H9 (cell line): ENCODE data around the gene PRDM11. TPM values are rescaled to one million over a fixed set of nuclear protein-coding genes. Genes with fewer than 3 reads are reported as not detected.

ENCODE experiments used
- DNase-seq: peaks from one replicate; pipeline ENCODE4 v3.0.0-alpha.2; 2017
- H2AFZ ChIP-seq: one replicate; pipeline ENCODE4 v1.6.1; 2013; ENCODE audit warnings: mild to moderate bottlenecking, low read length, control low read depth, moderate library complexity
- H2AK5ac ChIP-seq: 2 replicates; pipeline ENCODE4 v1.6.1; 2013; ENCODE audit warnings: low read length, control low read depth, mixed read lengths; ENCODE audit not compliant: insufficient read length
- H2BK120ac ChIP-seq: one replicate; pipeline ENCODE4 v1.6.1; 2013; ENCODE audit warnings: low read depth, mild to moderate bottlenecking, low read length, control low read depth, inconsistent platforms; ENCODE audit not compliant: poor library complexity, severe bottlenecking
- H2BK12ac ChIP-seq: 2 replicates; pipeline ENCODE4 v1.6.1; 2013; ENCODE audit warnings: low read length, control low read depth, mixed read lengths, low read depth; ENCODE audit not compliant: insufficient read length
- H2BK15ac ChIP-seq: 2 replicates; pipeline ENCODE4 v1.6.1; 2013; ENCODE audit warnings: low read depth, low read length, control low read depth
- H2BK20ac ChIP-seq: one replicate; pipeline ENCODE4 v1.6.1; 2013; ENCODE audit warnings: low read depth, mild to moderate bottlenecking, low read length, control low read depth, inconsistent platforms; ENCODE audit not compliant: poor library complexity, severe bottlenecking
- H2BK5ac ChIP-seq: 2 replicates; pipeline ENCODE4 v1.6.1; 2013; ENCODE audit warnings: low read length, control low read depth, mixed read lengths; ENCODE audit not compliant: insufficient read length
- H3K14ac ChIP-seq: 2 replicates; pipeline ENCODE4 v1.6.1; 2013; ENCODE audit warnings: low read length, control low read depth; ENCODE audit not compliant: insufficient read depth
- H3K18ac ChIP-seq: 2 replicates; pipeline ENCODE4 v1.6.1; 2013; ENCODE audit warnings: low read depth, mild to moderate bottlenecking, mixed read lengths, low read length, control low read depth; ENCODE audit not compliant: insufficient read length
- H3K23ac ChIP-seq: 2 replicates; pipeline ENCODE4 v1.6.1; 2013; ENCODE audit warnings: low read length, control low read depth, mixed read lengths, low read depth; ENCODE audit not compliant: insufficient read length
- H3K23me2 ChIP-seq: 2 replicates; pipeline ENCODE4 v1.6.1; 2013; ENCODE audit warnings: low read depth, mild to moderate bottlenecking, mixed read lengths, low read length, control low read depth; ENCODE audit not compliant: insufficient read length, poor library complexity, severe bottlenecking
- H3K27ac ChIP-seq: 2 replicates; pipeline ENCODE4 v1.5.1; 2013; ENCODE audit warnings: low read length, control low read depth, mixed read lengths, low read depth; ENCODE audit not compliant: insufficient read length
- H3K27me3 ChIP-seq: 2 replicates; pipeline ENCODE4 v1.6.1; 2013; ENCODE audit warnings: low read length, control low read depth, inconsistent platforms; ENCODE audit not compliant: insufficient read depth
- H3K4ac ChIP-seq: 2 replicates; pipeline ENCODE4 v1.6.1; 2013; ENCODE audit warnings: low read depth, mild to moderate bottlenecking, control low read depth, inconsistent platforms, low read length, moderate library complexity
- H3K4me1 ChIP-seq: 2 replicates; pipeline ENCODE4 v1.6.1; 2013; ENCODE audit warnings: low read length, control low read depth, inconsistent platforms; ENCODE audit not compliant: insufficient read depth
- H3K4me2 ChIP-seq: 2 replicates; pipeline ENCODE4 v1.6.1; 2013; ENCODE audit warnings: low read length, control low read depth, mixed read lengths; ENCODE audit not compliant: insufficient read length, insufficient read depth
- H3K56ac ChIP-seq: 2 replicates; pipeline ENCODE4 v1.6.1; 2013; ENCODE audit warnings: low read depth, mild to moderate bottlenecking, mixed read lengths, low read length, control low read depth; ENCODE audit not compliant: insufficient read length
- H3K79me1 ChIP-seq: 2 replicates; pipeline ENCODE4 v1.6.1; 2013; ENCODE audit warnings: low read depth, mild to moderate bottlenecking, moderate library complexity, low read length, control low read depth, inconsistent platforms; ENCODE audit not compliant: insufficient read depth, poor library complexity, severe bottlenecking
- H3K79me2 ChIP-seq: 2 replicates; pipeline ENCODE4 v1.6.1; 2013; ENCODE audit warnings: low read length, control low read depth, inconsistent platforms; ENCODE audit not compliant: insufficient read depth
- H3K9ac ChIP-seq: 2 replicates; pipeline ENCODE4 v1.6.1; 2013; ENCODE audit warnings: low read length, control low read depth, mixed read lengths; ENCODE audit not compliant: insufficient read length; ENCODE audit errors: extremely low read depth
- H3K9me3 ChIP-seq: one replicate; pipeline ENCODE4 v1.6.1; 2013; ENCODE audit warnings: low read depth, low read length, inconsistent platforms; ENCODE audit not compliant: control insufficient read depth
- H3T11ph ChIP-seq: one replicate; pipeline ENCODE4 v1.6.1; 2013; ENCODE audit warnings: mild to moderate bottlenecking, low read length, control low read depth, inconsistent platforms
- H4K20me1 ChIP-seq: one replicate; pipeline ENCODE4 v1.6.1; 2013; ENCODE audit not compliant: control insufficient read depth, insufficient read length, insufficient read depth
- H4K5ac ChIP-seq: 2 replicates; pipeline ENCODE4 v1.6.1; 2013; ENCODE audit warnings: low read depth, mild to moderate bottlenecking, mixed read lengths, low read length, control low read depth; ENCODE audit not compliant: insufficient read length
- H4K8ac ChIP-seq: replicated peaks from 2 replicates; pipeline ENCODE4 v1.6.1; 2013; ENCODE audit warnings: low read length, control low read depth, mixed read lengths, low read depth; ENCODE audit not compliant: insufficient read length
- H4K91ac ChIP-seq: 2 replicates; pipeline ENCODE4 v1.6.1; 2013; ENCODE audit warnings: low read depth, mild to moderate bottlenecking, moderate library complexity, mixed read lengths, low read length, control low read depth; ENCODE audit not compliant: insufficient read length
- H3K27ac Mint-ChIP-seq, 3 experiments: 2 replicates in 2 of 3; 3 replicates in 1 of 3; pipeline ENCODE4 v1.8.0; 2020 to 2021; ENCODE audit warnings: mixed read lengths in 3 of 3, mild to moderate bottlenecking in 1 of 3, moderate library complexity in 1 of 3
- H3K27me3 Mint-ChIP-seq: 2 replicates; pipeline ENCODE4 v1.8.0; 2021; ENCODE audit warnings: low read depth, mild to moderate bottlenecking, moderate library complexity, mixed read lengths
- H3K36me3 Mint-ChIP-seq, 3 experiments: 2 replicates in 2 of 3; 3 replicates in 1 of 3; pipeline ENCODE4 v1.8.0; 2020 to 2021; ENCODE audit warnings: low read depth in 3 of 3, mixed read lengths in 3 of 3; ENCODE audit not compliant: insufficient read depth in 1 of 3
- H3K4me1 Mint-ChIP-seq, 2 experiments: 2 replicates each; pipeline ENCODE4 v1.8.0; 2020; ENCODE audit warnings: mixed read lengths in 2 of 2
- H3K4me3 Mint-ChIP-seq, 2 experiments: 2 replicates in 1 of 2; 3 replicates in 1 of 2; pipeline ENCODE4 v1.8.0; 2020 to 2021; ENCODE audit warnings: mild to moderate bottlenecking in 2 of 2, mixed read lengths in 2 of 2, moderate library complexity in 1 of 2
- H3K9me3 Mint-ChIP-seq, 2 experiments: 2 replicates in 1 of 2; 3 replicates in 1 of 2; pipeline ENCODE4 v1.8.0; 2020; ENCODE audit warnings: mild to moderate bottlenecking in 2 of 2, mixed read lengths in 2 of 2, moderate library complexity in 1 of 2
- CTCF ChIP-seq: fragments of 200-600 bp; sonication (generic); conservative IDR thresholded peaks from 3 replicates; pipeline ENCODE4 v1.8.0; 2021; ENCODE audit warnings: antibody characterized with exemption, mild to moderate bottlenecking
- WGBS: extraction: QIAGEN DNeasy Blood & Tissue Kit; methylation state at CpG from one replicate; pipeline ENCODE4 v1.1.7; 2013; ENCODE audit warnings: missing lambda C conversion rate, low lambda C conversion rate, mixed read lengths; ENCODE audit not compliant: insufficient read length; ENCODE audit errors: extremely low coverage; 5-methylcytosine and 5-hydroxymethylcytosine counted together
- total RNA-seq: library from RNA; stranded (reverse); gene quantifications from 2 replicates; pipeline ENCODE4 v1.2.1, GENCODE V29; 2021

The PRDM11 gene
- total RNA-seq, 1 experiment from 2014 or later, result 11.5 TPM

DNA sequence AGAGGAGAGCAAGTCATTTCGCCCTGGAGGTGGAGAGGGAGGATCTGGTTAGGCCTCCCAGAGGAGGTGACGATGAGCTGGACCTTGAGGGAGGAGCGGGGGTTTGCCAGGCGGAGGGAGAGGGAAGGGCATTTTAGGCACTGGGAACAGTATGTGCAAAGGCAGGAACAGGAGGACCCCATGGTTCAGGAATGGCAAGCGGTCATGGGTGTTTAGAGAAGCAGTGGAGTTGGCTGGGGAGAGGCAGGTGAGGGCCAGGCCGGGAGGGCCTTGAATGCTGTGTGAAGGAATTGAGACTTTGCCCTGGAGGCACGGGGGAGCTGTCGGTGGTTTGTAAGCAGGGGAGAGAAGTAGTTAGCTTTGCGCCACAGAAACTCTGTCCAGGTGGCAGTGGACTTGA lies 10.3 kb downstream of the PRDM11 start:
- H3K18ac ChIP-seq, result no peak overlapping the region
- Mint-ChIP-seq H3K27me3 (no peaks in the 10 kb centered on the region), H3K9me3 (no peaks in the 10 kb centered on the region), H3K4me3 (no peak overlapping the region), H3K4me1 (peaks cover 6 to 10% of the 10 kb centered on the region in 2 experiments), H3K36me3 (peaks cover 0 to 2% (median 0%) of the 10 kb centered on the region in 3 experiments; a peak in 2 of 7 replicates), H3K27ac (peak overlapping the region in 1 of 3 experiments; percentile 25; a peak in 2 of 7 replicates)
- no peak overlapping the region for H2BK20ac ChIP-seq
- no peak overlapping the region for H2AFZ ChIP-seq
- H2AK5ac ChIP-seq, result no peak overlapping the region
- H3K27ac ChIP-seq, result no peak overlapping the region
- no peak overlapping the region for H3K4ac ChIP-seq
- no CpG with 5 or more reads among the region's 9 CpGs for WGBS
- H4K8ac ChIP-seq, result no peak overlapping the region
- H4K20me1 ChIP-seq, result no peaks in the 10 kb centered on the region
- H2BK5ac ChIP-seq, result no peak overlapping the region
- no peak overlapping the region for H4K5ac ChIP-seq
- H2BK120ac ChIP-seq, result no peak overlapping the region
- no peak overlapping the region for H3K23ac ChIP-seq
- H2BK15ac ChIP-seq, result no peak overlapping the region
- H3K27me3 ChIP-seq, result no peaks in the 10 kb centered on the region
- no peak overlapping the region for H3K9ac ChIP-seq
- no peaks in the 10 kb centered on the region for H3K9me3 ChIP-seq
- no peak for TF ChIP-seq CTCF
- H3K4me1 ChIP-seq, result no peaks in the 10 kb centered on the region
- no peak overlapping the region for H2BK12ac ChIP-seq
- H3K4me2 ChIP-seq, result no peak overlapping the region
- no peak overlapping the region for H3K14ac ChIP-seq
- H3K79me2 ChIP-seq, result no peaks in the 10 kb centered on the region; the same call in 1 of the 2 replicates
- no peak overlapping the region for H3T11ph ChIP-seq
- H4K91ac ChIP-seq, result no peak overlapping the region
- H3K23me2 ChIP-seq, result no peaks in the 10 kb centered on the region
- DNase-seq, result no peak
- H3K79me1 ChIP-seq, result peaks cover 3% of the 10 kb centered on the region
- H3K56ac ChIP-seq, result no peak overlapping the region
